ENCODE measurements around the gene NEK1.
"Not testable (repeated sequence)": the region's sequence is repeated elsewhere in the genome, so short reads cannot be mapped to it uniquely, and the experiment has no call there.

The NEK1 gene

GRCh38 chr4:169601016-169601771, 11.2 kb downstream of the NEK1 start:
- no peak for DNase-seq

GRCh38 chr4:169594560-169595195, 17.7 kb downstream of the NEK1 start:
- DNase-seq, result no peak

- no peak for DNase-seq
Observed at GRCh38 chr4:169593050-169593560, 19.3 kb downstream of the NEK1 start.

GRCh38 chr4:169583563-169583962, 28.8 kb downstream of the NEK1 start:
- no peak for DNase-seq

GRCh38 chr4:169582706-169583105, 29.7 kb downstream of the NEK1 start:
- no peak for DNase-seq

GRCh38 chr4:169582203-169582602, 30.2 kb downstream of the NEK1 start:
- no peak for DNase-seq

- DNase-seq, result no peak
Observed at GRCh38 chr4:169573889-169574288, 38.5 kb downstream of the NEK1 start.

GRCh38 chr4:169571435-169571834, 40.9 kb downstream of the NEK1 start:
- no peak for DNase-seq

GRCh38 chr4:169571012-169571411, 41.4 kb downstream of the NEK1 start:
- not testable (repeated sequence) for DNase-seq

- not testable (repeated sequence) for DNase-seq
Observed at GRCh38 chr4:169570266-169570665, 42.1 kb downstream of the NEK1 start.

GRCh38 chr4:169569188-169569587, 43.2 kb downstream of the NEK1 start:
- not testable (repeated sequence) for DNase-seq

- no peak for DNase-seq
Observed at GRCh38 chr4:169567916-169568315, 44.5 kb downstream of the NEK1 start.

GRCh38 chr4:169566021-169566818, 46.2 kb downstream of the NEK1 start:
- no peak for DNase-seq

- no peak for DNase-seq
Observed at GRCh38 chr4:169565606-169566005, 46.8 kb downstream of the NEK1 start.

GRCh38 chr4:169557061-169557636, 55.2 kb downstream of the NEK1 start:
- DNase-seq, result no peak

- not testable (repeated sequence) for DNase-seq
Observed at GRCh38 chr4:169546548-169546947, 65.8 kb downstream of the NEK1 start.

- no peak for DNase-seq
Observed at GRCh38 chr4:169540774-169541173, 71.6 kb downstream of the NEK1 start.

GRCh38 chr4:169530048-169530447, 82.3 kb downstream of the NEK1 start:
- no peak for DNase-seq

GRCh38 chr4:169523796-169524195, 88.6 kb downstream of the NEK1 start:
- DNase-seq, result no peak

GRCh38 chr4:169510617-169511016, 101.8 kb downstream of the NEK1 start:
- DNase-seq, result no peak

- DNase-seq, result no peak
Observed at GRCh38 chr4:169506903-169507302, 105.5 kb downstream of the NEK1 start.

GRCh38 chr4:169499907-169500306, 112.5 kb downstream of the NEK1 start:
- not testable (repeated sequence) for DNase-seq

- not testable (repeated sequence) for DNase-seq
Observed at GRCh38 chr4:169494234-169494633, 118.1 kb downstream of the NEK1 start.

Data from NCI-H2029 treated with DMSO at 0.1 percent for 48 hours (cell line).